ENCODE data around the gene SCYGR8.

DNA sequence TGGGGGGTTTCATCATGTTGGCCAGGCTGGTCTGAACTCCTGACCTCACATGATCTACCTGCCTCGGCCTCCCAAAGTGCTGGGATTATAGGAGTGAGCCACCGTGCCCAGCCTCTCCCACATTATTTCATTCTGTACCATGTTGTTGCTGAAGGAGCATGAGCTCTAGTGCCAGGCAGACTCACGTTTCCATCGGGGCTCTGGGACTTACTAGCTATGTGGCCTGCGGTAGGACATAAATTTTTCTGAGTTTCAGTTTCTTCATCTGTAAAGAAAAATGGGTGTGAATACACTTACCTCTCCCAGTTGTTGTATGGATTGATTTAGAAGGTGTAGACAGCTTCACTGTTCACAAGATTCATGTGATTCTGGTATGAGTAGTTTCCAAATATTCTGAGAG is 37.1 kb downstream of the SCYGR8 start:
- no peak for TF ChIP-seq CTCF (conservative IDR thresholded peaks at IDR 0.05)
- no peak for TF ChIP-seq ZFX (IDR thresholded peaks at IDR 0.05)
